Urinary bladder (tissue), 4 donors: ENCODE data around the gene RSPH1. TPM values are rescaled to one million over a fixed set of nuclear protein-coding genes. Genes with fewer than 3 reads are reported as not detected.
A peak's percentile ranks its signal among the peaks of the same experiment; 100 is the strongest.

ENCODE experiments used
- DNase-seq: peaks from one replicate; pipeline ENCODE4 v3.0.0-alpha.2; 2015; ENCODE audit errors: extremely low spot score
- H3K27ac ChIP-seq: one replicate; pipeline ENCODE4 v1.5.1; 2013; ENCODE audit warnings: low read depth, mild to moderate bottlenecking, moderate library complexity
- H3K36me3 ChIP-seq: one replicate; pipeline ENCODE4 v1.6.1; 2013; ENCODE audit warnings: mild to moderate bottlenecking, moderate library complexity; ENCODE audit not compliant: insufficient read depth
- H3K4me1 ChIP-seq: one replicate; pipeline ENCODE4 v1.6.1; 2013; ENCODE audit warnings: mild to moderate bottlenecking, moderate library complexity; ENCODE audit not compliant: insufficient read depth
- H3K4me3 ChIP-seq: one replicate; pipeline ENCODE4 v1.5.1; 2013; ENCODE audit warnings: low read depth, low read length
- WGBS: extraction: QIAGEN DNeasy Blood & Tissue Kit; methylation state at CpG from one replicate; pipeline ENCODE4 v1.1.7; 2013; 5-methylcytosine and 5-hydroxymethylcytosine counted together
- polyA plus RNA-seq: library from polyadenylated mRNA; stranded (reverse); fragments of 200-250 nt; gene quantifications from one replicate; pipeline ENCODE4 v1.2.3, GENCODE V29; 2013
- total RNA-seq: library from RNA; depleted of rRNA; stranded (reverse); fragments of >200 nt; gene quantifications from one replicate; pipeline ENCODE4 v1.2.3, GENCODE V29; 2014
- donor health status: healthy with polysubstance abuse.
- donor health status: healthy.

The RSPH1 gene
- total and polyA plus RNA-seq, 2 donors = 0.26 to 0.84 TPM

GRCh38 chr21:42496839-42497202 lies 797 bp upstream of the RSPH1 start:
- Histone ChIP-seq H3K4me3 (peak overlapping the region; percentile 52), H3K4me1 (peaks cover 1% of the 10 kb centered on the region), H3K27ac (peak overlapping the region; percentile 58), H3K36me3 (no peaks in the 10 kb centered on the region)
- 18% methylated on average over 19 of the region's 19 CpGs for WGBS
- no peak for DNase-seq

DNA sequence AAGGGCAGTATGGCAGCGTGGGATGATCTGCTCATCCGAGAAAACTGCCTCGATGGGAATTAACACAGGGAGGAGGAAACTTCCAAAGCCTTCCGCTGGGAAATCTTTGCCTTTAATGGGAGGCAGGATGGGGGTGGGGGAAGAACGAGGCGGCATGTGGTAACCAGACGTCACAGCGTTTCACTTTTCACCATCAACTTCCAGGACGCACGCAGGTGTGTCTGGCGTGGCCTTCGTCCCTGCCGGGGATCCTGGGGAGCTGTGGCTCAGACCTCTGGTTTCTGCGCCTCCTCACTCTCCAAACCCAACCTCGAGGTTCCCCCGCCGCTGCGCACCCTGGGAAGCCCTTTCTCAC lies 282 bp downstream of the RSPH1 start:
- Histone ChIP-seq H3K4me1 (peaks cover 1% of the 10 kb centered on the region), H3K4me3 (peak overlapping the region; percentile 36), H3K36me3 (no peaks in the 10 kb centered on the region), H3K27ac (no peak overlapping the region)
- DNase-seq = no peak
- 2% methylated on average over 18 of the region's 18 CpGs for WGBS

DNA sequence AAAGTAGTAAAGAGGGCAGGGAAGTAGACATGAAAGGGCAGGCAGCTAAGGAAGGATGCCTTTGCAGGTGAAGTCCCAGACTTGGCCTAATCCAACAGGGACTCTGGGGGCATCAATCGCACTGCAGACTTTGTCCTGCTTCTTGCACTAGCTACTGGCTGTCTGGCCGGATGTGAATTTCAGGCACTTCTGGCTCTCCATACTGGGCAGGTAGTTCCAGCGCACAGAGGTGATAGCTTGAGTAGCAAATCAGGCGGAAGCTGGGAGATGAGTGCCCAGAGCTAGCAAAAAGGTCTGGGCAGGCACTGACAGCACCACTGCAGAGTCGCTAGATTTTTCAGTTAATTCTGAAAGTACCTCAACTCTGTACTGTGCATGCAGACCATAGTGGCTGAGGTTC lies 997 bp downstream of the RSPH1 start:
- H3K4me3 ChIP-seq = no peak overlapping the region
- no peak for DNase-seq
- H3K4me1 ChIP-seq = peaks cover 1% of the 10 kb centered on the region
- no peaks in the 10 kb centered on the region for H3K36me3 ChIP-seq
- 96% methylated on average over 5 of the region's 5 CpGs for WGBS
- H3K27ac ChIP-seq = no peak overlapping the region

GRCh38 chr21:42493109-42494060 lies 2.6 kb downstream of the RSPH1 start:
- WGBS = 80% methylated on average over 13 of the region's 13 CpGs
- Histone ChIP-seq H3K4me1 (peaks cover 1% of the 10 kb centered on the region), H3K27ac (no peak overlapping the region), H3K4me3 (no peak overlapping the region), H3K36me3 (no peaks in the 10 kb centered on the region)
- DNase-seq = no peak

GRCh38 chr21:42492201-42492600 lies 3.8 kb downstream of the RSPH1 start:
- 74% methylated on average over 8 of the region's 8 CpGs for WGBS
- H3K36me3 ChIP-seq = no peaks in the 10 kb centered on the region
- H3K4me3 ChIP-seq = no peak overlapping the region
- DNase-seq = no peak
- H3K4me1 ChIP-seq = peaks cover 1% of the 10 kb centered on the region
- no peak overlapping the region for H3K27ac ChIP-seq

- no peak for DNase-seq
- 41% methylated on average over 1 of the region's 1 CpG for WGBS
- Histone ChIP-seq H3K27ac (no peak overlapping the region), H3K4me1 (peaks cover 1% of the 10 kb centered on the region), H3K36me3 (no peaks in the 10 kb centered on the region), H3K4me3 (no peak overlapping the region)
These were observed 4.7 kb downstream of the RSPH1 start for GRCh38 chr21:42491328-42491727.

GRCh38 chr21:42490720-42491119 lies 5.3 kb downstream of the RSPH1 start:
- H3K4me3 ChIP-seq = no peak overlapping the region
- DNase-seq = no peak
- H3K4me1 ChIP-seq = peaks cover 1% of the 10 kb centered on the region
- no peak overlapping the region for H3K27ac ChIP-seq
- H3K36me3 ChIP-seq = no peaks in the 10 kb centered on the region

DNA sequence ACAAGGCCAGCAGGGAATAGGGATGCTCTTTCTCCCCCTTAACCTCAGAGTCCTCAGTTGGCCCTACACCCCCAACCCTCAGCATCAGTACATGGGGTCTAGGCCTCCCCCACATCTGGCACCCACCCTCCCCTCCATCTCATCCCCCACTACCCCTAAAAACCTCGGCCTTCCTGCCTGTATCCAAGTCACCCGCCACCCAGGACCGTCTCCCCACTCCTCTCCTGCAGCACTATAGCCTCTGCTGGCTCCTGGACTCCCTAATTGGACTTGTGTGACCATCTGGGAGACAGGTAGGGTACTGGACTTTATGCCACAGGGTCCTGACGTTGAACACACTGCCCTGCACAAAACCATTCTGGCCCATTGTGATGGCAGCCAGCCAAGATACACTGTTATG lies 6.0 kb downstream of the RSPH1 start:
- H3K4me3 ChIP-seq = no peak overlapping the region
- WGBS = 76% methylated on average over 4 of the region's 4 CpGs
- DNase-seq = no peak
- no peak overlapping the region for H3K27ac ChIP-seq
- H3K36me3 ChIP-seq = no peaks in the 10 kb centered on the region
- no peaks in the 10 kb centered on the region for H3K4me1 ChIP-seq

GRCh38 chr21:42489006-42489563 lies 6.9 kb downstream of the RSPH1 start:
- H3K36me3 ChIP-seq = no peaks in the 10 kb centered on the region
- no peaks in the 10 kb centered on the region for H3K4me1 ChIP-seq
- H3K4me3 ChIP-seq = no peak overlapping the region
- 80% methylated on average over 2 of the region's 2 CpGs for WGBS
- no peak overlapping the region for H3K27ac ChIP-seq
- DNase-seq = no peak

DNA sequence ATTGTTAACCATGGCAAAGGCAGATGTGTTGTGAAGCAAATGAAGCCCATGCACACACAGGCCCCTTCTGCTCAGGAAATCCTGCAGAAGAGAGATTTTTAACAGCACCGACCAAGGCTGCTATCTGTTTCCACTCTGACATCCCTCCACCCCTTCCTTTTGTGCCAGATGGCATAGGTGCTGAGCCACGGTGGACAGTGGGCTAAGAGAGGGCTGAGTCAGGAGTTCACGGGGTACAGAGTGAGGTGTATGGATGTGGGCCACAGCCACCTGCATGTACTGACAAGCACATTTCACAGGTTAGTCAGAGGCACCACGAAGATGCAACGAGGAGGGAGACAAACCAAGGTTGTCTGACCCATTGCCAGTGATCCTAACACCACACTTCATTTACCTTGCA lies 9.5 kb downstream of the RSPH1 start:
- 53% methylated on average over 5 of the region's 5 CpGs for WGBS
- H3K27ac ChIP-seq = no peak overlapping the region

GRCh38 chr21:42486072-42486471 lies 10.0 kb downstream of the RSPH1 start:
- no peak overlapping the region for H3K27ac ChIP-seq
- H3K36me3 ChIP-seq = no peaks in the 10 kb centered on the region
- DNase-seq = no peak
- WGBS = 54% methylated on average over 6 of the region's 6 CpGs
- H3K4me3 ChIP-seq = no peak overlapping the region
- H3K4me1 ChIP-seq = no peaks in the 10 kb centered on the region

More for the DNA sequence above, 9.5 kb downstream of the RSPH1 start:
- no peaks in the 10 kb centered on the region for H3K4me1 ChIP-seq
- no peak overlapping the region for H3K4me3 ChIP-seq
- H3K36me3 ChIP-seq = no peaks in the 10 kb centered on the region
- DNase-seq = no peak

DNA sequence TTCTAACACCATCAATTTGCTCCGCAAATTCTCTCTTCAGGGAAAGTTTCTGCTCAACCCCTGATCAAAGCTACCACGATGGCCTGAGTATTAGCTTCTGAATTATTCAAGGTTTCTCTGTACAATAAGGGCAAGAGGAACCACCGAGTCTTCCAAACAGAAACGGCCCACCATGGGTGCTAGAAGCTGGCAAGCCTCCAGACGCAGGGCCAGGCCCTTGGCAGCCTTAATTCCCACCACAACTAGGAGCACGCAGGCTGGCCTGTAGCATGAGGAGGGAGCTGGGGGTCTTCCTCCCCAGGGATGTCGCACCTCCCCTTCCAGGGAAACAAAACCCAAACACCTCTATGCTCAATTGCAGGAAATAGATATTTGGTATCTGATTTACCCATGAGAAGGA lies 11.1 kb downstream of the RSPH1 start:
- H3K36me3 ChIP-seq = no peaks in the 10 kb centered on the region
- no peak for DNase-seq
- H3K4me3 ChIP-seq = no peak overlapping the region
- H3K4me1 ChIP-seq = no peaks in the 10 kb centered on the region
- H3K27ac ChIP-seq = no peak overlapping the region
- WGBS = 84% methylated on average over 7 of the region's 7 CpGs

DNA sequence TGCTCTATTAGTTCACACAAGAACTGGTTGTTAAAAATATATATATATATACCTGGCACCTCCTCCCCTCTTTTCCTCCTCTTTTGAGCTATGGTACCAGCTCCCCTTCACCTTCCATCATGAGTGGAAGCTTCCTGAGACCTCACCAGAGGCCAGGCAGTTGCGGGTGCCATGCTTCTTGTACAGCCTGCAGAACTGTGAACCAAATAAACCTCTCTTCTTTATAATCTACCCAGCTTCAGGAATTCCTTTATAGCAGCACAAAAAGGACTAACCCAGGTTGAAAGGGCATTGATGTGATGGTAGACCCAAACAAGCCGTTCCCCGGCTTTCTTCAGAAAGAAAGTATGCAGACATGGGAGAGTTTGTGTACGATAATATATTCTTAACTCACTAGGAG lies 14.9 kb downstream of the RSPH1 start:
- no peak overlapping the region for H3K4me3 ChIP-seq
- no peak for DNase-seq
- H3K27ac ChIP-seq = no peak overlapping the region
- H3K4me1 ChIP-seq = no peaks in the 10 kb centered on the region
- H3K36me3 ChIP-seq = no peaks in the 10 kb centered on the region
- WGBS = 91% methylated on average over 4 of the region's 4 CpGs

DNA sequence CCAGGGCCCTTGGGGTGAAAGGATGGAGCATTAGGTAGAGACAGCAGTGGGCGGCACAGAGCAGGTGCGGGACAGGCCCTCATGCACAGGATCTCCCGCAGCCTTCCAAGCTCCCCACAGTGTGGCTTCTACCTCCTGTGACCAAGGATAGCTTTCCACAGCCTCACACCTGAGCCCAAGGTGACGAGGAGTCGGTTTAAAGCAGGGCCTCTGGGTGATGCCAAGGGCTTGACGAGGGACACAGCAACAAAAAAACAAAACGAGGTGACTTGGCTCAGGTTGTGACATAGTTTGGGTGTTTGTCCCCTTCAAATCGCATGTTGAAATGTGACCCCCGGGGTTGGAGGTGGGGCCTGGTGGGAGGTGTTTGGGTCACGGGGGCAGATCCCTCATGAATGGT lies 15.3 kb downstream of the RSPH1 start:
- no peaks in the 10 kb centered on the region for H3K4me1 ChIP-seq
- no peaks in the 10 kb centered on the region for H3K36me3 ChIP-seq
- 91% methylated on average over 10 of the region's 10 CpGs for WGBS
- no peak for DNase-seq
- H3K27ac ChIP-seq = no peak overlapping the region
- H3K4me3 ChIP-seq = no peak overlapping the region
